Measurements from ENCODE around the gene VPS37C. TPM values are rescaled to one million over a fixed set of nuclear protein-coding genes. Genes with fewer than 3 reads are reported as not detected.

VPS37C gene
- total RNA-seq, 1 experiment from 2014 or later, result 24.0 TPM

DNA sequence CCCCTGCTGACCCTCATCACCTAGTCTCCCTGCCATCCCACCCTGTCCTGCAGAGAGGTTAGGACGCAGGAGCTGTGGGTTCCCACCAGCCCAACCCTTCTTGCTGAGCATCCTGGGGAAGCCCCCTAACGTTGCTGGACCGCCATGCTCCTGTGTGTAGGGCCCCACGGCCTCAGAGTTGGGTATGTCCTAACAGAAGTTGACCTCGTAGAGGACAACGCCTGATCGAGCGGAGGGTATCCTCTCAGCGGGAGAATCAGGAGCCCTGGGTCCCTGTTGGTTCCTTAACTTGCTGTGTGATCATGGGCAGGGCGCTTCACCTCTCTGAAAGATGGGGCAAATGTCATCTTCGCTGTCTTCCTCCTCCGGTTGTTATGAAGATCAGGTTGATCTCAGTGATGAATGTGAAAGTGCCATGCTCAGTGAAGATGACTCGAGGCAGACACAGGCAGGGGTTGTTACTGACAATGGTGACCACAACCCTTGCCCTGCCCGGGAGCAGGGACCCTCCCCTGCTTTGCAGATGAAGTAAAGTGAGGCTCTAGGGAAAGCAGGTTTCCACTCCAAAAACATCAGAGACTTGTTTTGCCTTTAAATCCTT is 78.2 kb downstream of the VPS37C start:
- ATAC-seq, result 0 out of 2 replicates have a peak, but pooled peaks have one; percentile 13
- no peaks in the 10 kb centered on the region for H3K4me1 ChIP-seq (ENCODE audit: control insufficient read depth, insufficient read depth, low read length)
- intact Hi-C loops (cut with micrococcal nuclease; ENCODE audit: unreplicated experiment) (no loop called here), in situ Hi-C loops (cut with HindIII; ENCODE audit: low pct_unique_long_range_greater_than_20kb, low sequenced_read_pairs) (no loop called here)
- no TSS peak for BruUV-seq (replicated peaks)
- no peak for DNase-seq (ENCODE audit: low read depth, low spot score)
- H3K27ac ChIP-seq (ENCODE audit: low read length), result no peak overlapping the region
- H3K27me3 ChIP-seq (ENCODE audit: control insufficient read depth, insufficient read depth, low read length), result no peaks in the 10 kb centered on the region; the same call in 1 of the 2 replicates
- ChIA-PET CTCF (no interaction called here), POLR2A (no interaction called here)
- no peak overlapping the region for H3K4me3 ChIP-seq (ENCODE audit: low read depth in 2 of 2, low read length in 2 of 2)
- H3K36me3 ChIP-seq (ENCODE audit: control insufficient read depth, insufficient read depth, low read length), result no peaks in the 10 kb centered on the region
- TF ChIP-seq SIN3A (IDR thresholded peaks at IDR 0.05; ENCODE audit: borderline replicate concordance, insufficient read depth, low read depth, low read length) (no peak), TCF7L2 (IDR thresholded peaks at IDR 0.05; ENCODE audit: low read depth, low read length) (no peak), POLR2AphosphoS5 (IDR thresholded peaks at IDR 0.05; ENCODE audit: low read depth, low read length) (no peak)
- TF ChIP-seq, protein P1, sequence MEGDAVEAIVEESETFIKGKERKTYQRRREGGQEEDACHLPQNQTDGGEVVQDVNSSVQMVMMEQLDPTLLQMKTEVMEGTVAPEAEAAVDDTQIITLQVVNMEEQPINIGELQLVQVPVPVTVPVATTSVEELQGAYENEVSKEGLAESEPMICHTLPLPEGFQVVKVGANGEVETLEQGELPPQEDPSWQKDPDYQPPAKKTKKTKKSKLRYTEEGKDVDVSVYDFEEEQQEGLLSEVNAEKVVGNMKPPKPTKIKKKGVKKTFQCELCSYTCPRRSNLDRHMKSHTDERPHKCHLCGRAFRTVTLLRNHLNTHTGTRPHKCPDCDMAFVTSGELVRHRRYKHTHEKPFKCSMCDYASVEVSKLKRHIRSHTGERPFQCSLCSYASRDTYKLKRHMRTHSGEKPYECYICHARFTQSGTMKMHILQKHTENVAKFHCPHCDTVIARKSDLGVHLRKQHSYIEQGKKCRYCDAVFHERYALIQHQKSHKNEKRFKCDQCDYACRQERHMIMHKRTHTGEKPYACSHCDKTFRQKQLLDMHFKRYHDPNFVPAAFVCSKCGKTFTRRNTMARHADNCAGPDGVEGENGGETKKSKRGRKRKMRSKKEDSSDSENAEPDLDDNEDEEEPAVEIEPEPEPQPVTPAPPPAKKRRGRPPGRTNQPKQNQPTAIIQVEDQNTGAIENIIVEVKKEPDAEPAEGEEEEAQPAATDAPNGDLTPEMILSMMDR (IDR thresholded peaks at IDR 0.05), result no peak
- H3K9me3 ChIP-seq (ENCODE audit: control insufficient read depth, insufficient read depth, low read depth, low read length), result no peaks in the 10 kb centered on the region

DNA sequence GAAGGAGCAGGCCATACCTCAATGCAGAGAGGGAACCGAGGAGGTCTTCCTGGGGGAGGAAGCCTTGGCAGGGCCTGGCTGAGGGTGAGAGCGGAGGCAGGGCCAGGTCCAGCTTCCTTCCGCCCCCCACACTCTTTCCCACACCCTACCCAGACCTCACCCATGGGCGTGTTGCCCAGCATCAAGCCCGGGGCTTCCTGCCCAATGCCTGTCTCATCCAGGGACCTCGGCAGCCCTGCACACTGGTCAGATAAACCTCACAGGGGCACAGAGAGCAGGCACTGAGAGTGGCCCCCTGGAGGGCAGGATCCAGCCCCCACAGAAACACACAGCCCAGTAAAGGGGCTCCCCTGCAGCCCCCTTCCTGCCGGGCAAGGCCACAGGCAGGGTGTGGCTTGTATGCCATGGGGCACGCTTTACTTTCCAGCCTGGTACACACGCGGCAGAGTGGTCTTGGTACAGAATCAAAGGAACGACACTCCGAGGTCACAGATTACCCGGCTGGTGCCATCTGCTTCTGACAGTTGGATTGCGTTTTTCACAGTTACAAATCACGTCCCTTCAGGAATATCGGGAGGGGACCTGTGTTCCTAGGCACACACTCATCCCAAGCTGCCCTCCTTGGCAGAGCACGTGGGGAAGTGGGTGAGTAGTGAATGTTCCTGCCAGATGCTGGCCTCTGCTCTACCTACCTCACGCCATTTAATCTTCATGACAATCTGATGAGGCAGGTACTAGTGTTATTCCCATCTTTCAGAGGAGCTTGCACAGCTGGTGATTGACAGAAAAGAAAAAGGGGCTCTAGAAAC is 79.0 kb downstream of the VPS37C start:
- ChIA-PET POLR2A (no interaction called here), CTCF (no interaction called here)
- peak; percentile 62 for ATAC-seq

More for the DNA sequence above, 79.0 kb downstream of the VPS37C start:
- Histone ChIP-seq H3K36me3 (ENCODE audit: control insufficient read depth, insufficient read depth, low read length) (no peaks in the 10 kb centered on the region), H3K27ac (ENCODE audit: low read length) (no peak overlapping the region), H3K4me1 (ENCODE audit: control insufficient read depth, insufficient read depth, low read length) (no peaks in the 10 kb centered on the region), H3K27me3 (ENCODE audit: control insufficient read depth, insufficient read depth, low read length) (no peaks in the 10 kb centered on the region; the same call in 1 of the 2 replicates), H3K4me3 (ENCODE audit: low read depth in 2 of 2, low read length in 2 of 2) (no peak overlapping the region), H3K9me3 (ENCODE audit: control insufficient read depth, insufficient read depth, low read depth, low read length) (no peaks in the 10 kb centered on the region)
- in situ Hi-C loops (cut with HindIII; ENCODE audit: low pct_unique_long_range_greater_than_20kb, low sequenced_read_pairs), result no loop called here
- no TSS peak for BruUV-seq (replicated peaks)
- no peak for TF ChIP-seq SIN3A (IDR thresholded peaks at IDR 0.05; ENCODE audit: borderline replicate concordance, insufficient read depth, low read depth, low read length)
- no peak for TF ChIP-seq POLR2AphosphoS5 (IDR thresholded peaks at IDR 0.05; ENCODE audit: low read depth, low read length)
- TF ChIP-seq, protein P1 (IDR thresholded peaks at IDR 0.05), result no peak
- TF ChIP-seq TCF7L2 (IDR thresholded peaks at IDR 0.05; ENCODE audit: low read depth, low read length), result no peak
- TF ChIP-seq, protein P2, sequence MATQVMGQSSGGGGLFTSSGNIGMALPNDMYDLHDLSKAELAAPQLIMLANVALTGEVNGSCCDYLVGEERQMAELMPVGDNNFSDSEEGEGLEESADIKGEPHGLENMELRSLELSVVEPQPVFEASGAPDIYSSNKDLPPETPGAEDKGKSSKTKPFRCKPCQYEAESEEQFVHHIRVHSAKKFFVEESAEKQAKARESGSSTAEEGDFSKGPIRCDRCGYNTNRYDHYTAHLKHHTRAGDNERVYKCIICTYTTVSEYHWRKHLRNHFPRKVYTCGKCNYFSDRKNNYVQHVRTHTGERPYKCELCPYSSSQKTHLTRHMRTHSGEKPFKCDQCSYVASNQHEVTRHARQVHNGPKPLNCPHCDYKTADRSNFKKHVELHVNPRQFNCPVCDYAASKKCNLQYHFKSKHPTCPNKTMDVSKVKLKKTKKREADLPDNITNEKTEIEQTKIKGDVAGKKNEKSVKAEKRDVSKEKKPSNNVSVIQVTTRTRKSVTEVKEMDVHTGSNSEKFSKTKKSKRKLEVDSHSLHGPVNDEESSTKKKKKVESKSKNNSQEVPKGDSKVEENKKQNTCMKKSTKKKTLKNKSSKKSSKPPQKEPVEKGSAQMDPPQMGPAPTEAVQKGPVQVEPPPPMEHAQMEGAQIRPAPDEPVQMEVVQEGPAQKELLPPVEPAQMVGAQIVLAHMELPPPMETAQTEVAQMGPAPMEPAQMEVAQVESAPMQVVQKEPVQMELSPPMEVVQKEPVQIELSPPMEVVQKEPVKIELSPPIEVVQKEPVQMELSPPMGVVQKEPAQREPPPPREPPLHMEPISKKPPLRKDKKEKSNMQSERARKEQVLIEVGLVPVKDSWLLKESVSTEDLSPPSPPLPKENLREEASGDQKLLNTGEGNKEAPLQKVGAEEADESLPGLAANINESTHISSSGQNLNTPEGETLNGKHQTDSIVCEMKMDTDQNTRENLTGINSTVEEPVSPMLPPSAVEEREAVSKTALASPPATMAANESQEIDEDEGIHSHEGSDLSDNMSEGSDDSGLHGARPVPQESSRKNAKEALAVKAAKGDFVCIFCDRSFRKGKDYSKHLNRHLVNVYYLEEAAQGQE (IDR thresholded peaks at IDR 0.05; ENCODE audit: insufficient read depth in 1 of 2, low read depth in 2 of 2, low read length in 1 of 2), result no peak
- DNase-seq (ENCODE audit: low read depth, low spot score), result no peak
- intact Hi-C loops (cut with micrococcal nuclease; ENCODE audit: unreplicated experiment), result no loop called here
